Measurements from ENCODE around the gene OSBPL1A.

- TF ChIP-seq CTCF (IDR thresholded peaks at IDR 0.05) (no peak), POLR2A (IDR thresholded peaks at IDR 0.05) (no peak)
These were observed 177.3 kb downstream of the OSBPL1A start for GRCh38 chr18:24220318-24220688.
